ENCODE results near the gene PAK1. TPM values are rescaled to one million over a fixed set of nuclear protein-coding genes. Genes with fewer than 3 reads are reported as not detected.

The PAK1 gene
- total and polyA plus RNA-seq, 2 of the 4 experiments (the other 2 are of a cell fraction), result 34.3 to 60.6 TPM

DNA sequence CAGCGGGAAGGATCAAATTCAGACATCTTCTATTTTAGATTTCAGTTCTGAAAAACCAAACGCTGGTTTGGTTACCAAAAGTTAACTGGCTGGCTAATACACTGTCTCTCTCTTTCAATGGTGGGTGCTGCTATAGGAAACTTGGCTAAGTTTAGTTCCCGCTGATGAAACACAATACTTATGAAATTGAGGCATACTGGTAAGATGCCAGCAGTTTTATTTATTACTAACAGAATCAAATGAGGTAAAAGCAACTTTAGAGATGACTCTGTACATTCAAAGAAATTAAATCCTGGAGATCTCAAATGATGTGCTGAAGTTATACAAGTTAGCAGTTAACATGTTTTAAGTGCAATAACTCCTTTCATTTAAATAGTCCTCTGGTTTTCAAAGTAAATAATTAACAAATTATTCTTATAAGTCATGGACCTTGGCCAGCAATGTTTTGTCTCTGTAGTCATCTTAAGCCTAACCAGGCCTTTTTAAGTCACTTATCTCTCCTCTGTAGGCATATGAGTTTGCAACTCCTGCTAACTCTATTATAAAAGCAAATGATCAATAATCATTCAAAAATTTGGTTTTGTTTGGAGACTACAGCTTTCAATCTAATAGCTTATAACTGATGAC, 54.8 kb downstream of the PAK1 start:
- ChIA-PET CTCF (interaction anchor here (0.6 kb wide), 1 partner anchor 18 kb away, joined by 3 read pairs; no protein-coding TSS in a partner anchor), POLR2A (ENCODE audit: unreplicated experiment) (interaction anchor here (0.6 kb wide), 1 partner anchor 230 kb away, joined by 3 read pairs; no protein-coding TSS in a partner anchor)
- no peak overlapping the region for H3K4ac ChIP-seq (ENCODE audit: low read depth, low read length)
- H4K8ac ChIP-seq (ENCODE audit: low read depth in 2 of 2, low read length in 2 of 2), result no peak overlapping the region
- H3K14ac ChIP-seq (replicated peaks; ENCODE audit: low read depth, low read length), result no peak overlapping the region
- no peak overlapping the region for H2BK120ac ChIP-seq (ENCODE audit: low read depth, low read length)
- WGBS, 2 experiments (ENCODE audit: extremely low coverage in 2 of 2, insufficient read length in 1 of 2), result no CpG with 5 or more reads among the region's 3 CpGs
- H3K27me3 ChIP-seq (ENCODE audit: control insufficient read depth, insufficient read depth, low read length), result peaks cover 3% of the 10 kb centered on the region
- no peak overlapping the region for H3K4me2 ChIP-seq (ENCODE audit: low read depth, low read length)
- dilution Hi-C loops (cut with HindIII; ENCODE audit: low sequenced_read_pairs, unreplicated experiment), result no loop called here
- no peaks in the 10 kb centered on the region for H4K20me1 ChIP-seq (ENCODE audit: insufficient read depth, low read length)
- H3K4me3 ChIP-seq (ENCODE audit: insufficient read depth, low read depth, low read length), result no peak overlapping the region
- no peak overlapping the region for H2BK15ac ChIP-seq (ENCODE audit: low read depth, low read length)
- no peak for TF ChIP-seq CEBPB (IDR thresholded peaks at IDR 0.05; ENCODE audit: low read depth, low read length)
- BruUV-seq (replicated peaks), result no TSS peak
- H3K9ac ChIP-seq (ENCODE audit: low read depth, low read length), result no peak overlapping the region
- no peak overlapping the region for H2AK5ac ChIP-seq (ENCODE audit: low read depth, low read length)
- no peak overlapping the region for H3K23ac ChIP-seq (ENCODE audit: low read depth, low read length)
- no peak overlapping the region for H3K18ac ChIP-seq (ENCODE audit: low read depth, low read length)
- no peaks in the 10 kb centered on the region for H3K9me3 ChIP-seq (ENCODE audit: control insufficient read depth, insufficient read depth, low read length)
- H4K5ac ChIP-seq (ENCODE audit: low read depth, low read length), result no peak overlapping the region
- intact Hi-C loops (cut with micrococcal nuclease), result loop anchor here (10.0 kb wide), 1 partner anchor 184 kb away; no protein-coding TSS in a partner anchor
- H3K9me1 ChIP-seq (ENCODE audit: insufficient read depth, low read length), result no peaks in the 10 kb centered on the region
- ATAC-seq (ENCODE audit: low read depth) (no peak), DNase-seq (no peak)
- no peak overlapping the region for H3K27ac ChIP-seq (ENCODE audit: insufficient read depth, low read length)
- no peak overlapping the region for H3K56ac ChIP-seq (ENCODE audit: extremely low read depth, insufficient read depth, low read length)
- no peaks in the 10 kb centered on the region for H3K4me1 ChIP-seq (ENCODE audit: control insufficient read depth, insufficient read depth, low read length)
- H4K91ac ChIP-seq (ENCODE audit: insufficient read depth, low read depth, low read length), result no peak overlapping the region
- in situ Hi-C loops (cut with MboI; ENCODE audit: low sequenced_read_pairs), result no loop called here
- no peak overlapping the region for H2BK20ac ChIP-seq (ENCODE audit: low read depth, low read length)
- no peaks in the 10 kb centered on the region for H3K79me1 ChIP-seq (ENCODE audit: low read depth in 1 of 2, low read length in 2 of 2)
- H3K36me3 ChIP-seq (ENCODE audit: control insufficient read depth, insufficient read depth, low read length), result no peaks in the 10 kb centered on the region
- H2AFZ ChIP-seq (replicated peaks; ENCODE audit: low read length, poor library complexity), result no peak overlapping the region
- no peak overlapping the region for H2BK5ac ChIP-seq (ENCODE audit: low read depth, low read length, poor library complexity, severe bottlenecking)
- H2AK9ac ChIP-seq (replicated peaks; ENCODE audit: low read depth, low read length, poor library complexity), result no peak overlapping the region

Data from IMR-90 (cell line).